Right cardiac atrium (tissue), 5 donors: Measurements from ENCODE around the gene HS6ST3. TPM values are rescaled to one million over a fixed set of nuclear protein-coding genes. Genes with fewer than 3 reads are reported as not detected.
A peak's percentile ranks its signal among the peaks of the same experiment; 100 is the strongest.

Experiments
- ATAC-seq, 2 donors: fragments of 200-7000 bp; cut with Tn5 transposase; one replicate each; pipeline versions ENCODE4 v1.8.0 to v1.9.1; 2020; ENCODE audit warnings: moderate library complexity in 2 of 2, mild to moderate bottlenecking in 1 of 2
- DNase-seq, 3 donors: peaks; one replicate each; pipeline ENCODE4 v3.0.0-alpha.2; 2020
- H3K27ac ChIP-seq: one replicate; pipeline ENCODE4 v1.5.1; 2013; ENCODE audit warnings: mild to moderate bottlenecking, low read length, control low read depth, moderate library complexity
- H3K27me3 ChIP-seq: one replicate; pipeline ENCODE4 v1.6.1; 2013; ENCODE audit not compliant: control insufficient read depth, insufficient read depth
- H3K4me1 ChIP-seq: one replicate; pipeline ENCODE4 v1.6.1; 2013; ENCODE audit warnings: low read length; ENCODE audit not compliant: control insufficient read depth, insufficient read depth
- H3K4me3 ChIP-seq: one replicate; pipeline ENCODE4 v1.5.1; 2013; ENCODE audit warnings: low read length, control low read depth
- H3K9me3 ChIP-seq: one replicate; pipeline ENCODE4 v1.6.1; 2013; ENCODE audit warnings: low read length; ENCODE audit not compliant: control insufficient read depth
- WGBS: extraction: QIAGEN DNeasy Blood & Tissue Kit; methylation state at CpG from one replicate; pipeline ENCODE4 v1.1.7; 2013; 5-methylcytosine and 5-hydroxymethylcytosine counted together
- intact Hi-C, 4 donors: fragments of 100-400 bp; cut with DNase I; formaldehyde crosslinking; loops; one replicate each; pipeline versions ENCODE4 v1.11.0 to v1.14.0; 2022 to 2023
- polyA plus RNA-seq: library from polyadenylated mRNA; stranded (reverse); fragments of 200-250 nt; gene quantifications from one replicate; pipeline ENCODE4 v1.2.3, GENCODE V29; 2013
- total RNA-seq, 4 donors: library from RNA; stranded (reverse); fragmentation: NEBNext Ultra II Directional; extraction: Animal tissue kit (Norgen Biotek cat#: 25700); gene quantifications; one replicate each; pipeline ENCODE4 v1.2.1, GENCODE V29; 2021
- donor health status: healthy with polysubstance abuse.
- donor health status: DM: no; HTN: yes; CAD: no.
- donor health status: DM: no; HTN: no; CAD: no.
- donor health status: DM: no; HTN: yes; CAD: no; lungs with severe emphysema.
- donor health status: DM: yes; HTN: yes; CAD: no.

The HS6ST3 gene
- total and polyA plus RNA-seq, 5 donors = 0.64 to 1.3 (median 0.79) TPM

DNA sequence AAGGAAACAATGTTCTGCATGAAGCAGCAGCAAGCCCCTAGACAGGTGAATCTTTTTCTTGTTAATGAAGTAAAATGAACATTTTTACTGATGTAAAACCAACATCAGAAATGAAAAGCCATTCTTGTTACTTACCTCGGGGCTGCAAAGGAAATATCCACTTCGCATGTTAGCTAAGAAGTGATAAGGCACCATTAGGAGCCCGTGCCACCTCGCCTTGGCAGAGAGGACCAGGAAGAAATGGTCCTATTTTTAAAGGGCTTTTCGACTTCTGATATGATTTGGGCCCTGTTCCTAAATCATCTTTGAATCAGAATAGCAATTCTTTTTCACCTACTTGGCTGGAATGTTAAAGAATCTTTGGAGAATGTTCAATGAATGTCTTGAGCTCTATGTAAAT lies 721.1 kb downstream of the HS6ST3 start:
- Histone ChIP-seq H3K27ac (no peak overlapping the region), H3K9me3 (no peaks in the 10 kb centered on the region), H3K4me1 (peaks cover 4% of the 10 kb centered on the region), H3K27me3 (no peaks in the 10 kb centered on the region), H3K4me3 (no peak overlapping the region)
- ATAC-seq (no peak), DNase-seq (no peak)
- WGBS = 50% methylated on average over 5 of the region's 5 CpGs
- intact Hi-C loops = loop anchor here in 1 of 4 donors (10.0 kb wide), 1 partner anchor 786 kb away; no protein-coding TSS in a partner anchor

DNA sequence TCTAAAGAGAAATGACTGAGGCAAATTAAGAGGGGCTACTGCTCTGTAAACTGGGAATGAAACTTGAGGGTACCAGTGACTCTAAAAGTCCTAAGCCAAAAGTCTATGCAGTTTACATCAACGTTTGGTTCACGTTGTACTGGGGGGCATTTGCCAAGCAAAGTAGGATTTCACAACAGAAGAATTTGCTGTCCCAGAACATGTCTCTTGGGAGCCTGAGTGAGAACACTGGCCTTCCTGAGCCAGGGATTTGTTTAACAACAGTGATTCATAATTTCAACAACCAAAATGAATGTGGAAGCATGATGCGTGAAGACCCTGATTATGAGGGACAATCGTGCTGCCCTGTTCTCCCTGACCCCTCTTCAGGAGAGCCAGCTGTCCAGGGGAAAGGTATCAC lies 726.4 kb downstream of the HS6ST3 start:
- peak; percentile 87 to 92 for ATAC-seq
- 51% methylated on average over 4 of the region's 4 CpGs for WGBS
- peak overlapping the region; percentile 70 for H3K27ac ChIP-seq
- no peak overlapping the region for H3K4me3 ChIP-seq
- intact Hi-C loops = loop anchor here in 2 of 4 donors (5.0 to 10.0 kb wide), 3 partner anchors 674 to 799 kb away; no protein-coding TSS in a partner anchor
- no peaks in the 10 kb centered on the region for H3K9me3 ChIP-seq
- H3K27me3 ChIP-seq = no peaks in the 10 kb centered on the region
- peak in 2 of 3 donors; percentile 33 to 73 for DNase-seq
- peaks cover 1% of the 10 kb centered on the region for H3K4me1 ChIP-seq

DNA sequence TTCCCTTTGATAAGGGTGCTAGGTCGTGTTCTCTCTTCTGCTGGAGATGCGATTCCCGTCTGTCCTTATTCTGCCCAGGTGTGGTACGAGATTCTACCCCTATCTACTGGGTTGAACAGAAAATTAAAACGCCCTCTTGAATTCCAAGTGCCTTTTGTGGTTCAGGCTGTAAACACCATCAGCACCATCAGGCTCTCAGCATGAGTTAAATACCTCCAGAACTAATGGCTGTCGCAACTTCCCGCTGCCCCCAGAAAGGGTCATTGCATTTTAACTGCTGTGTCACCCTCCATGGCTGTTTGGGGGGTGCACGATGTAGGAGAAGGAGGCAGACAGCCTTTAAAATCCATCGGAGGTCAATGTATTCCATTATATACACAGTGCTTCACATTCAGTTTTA lies 727.0 kb downstream of the HS6ST3 start:
- Histone ChIP-seq H3K4me3 (no peak overlapping the region), H3K9me3 (no peaks in the 10 kb centered on the region), H3K27me3 (no peaks in the 10 kb centered on the region), H3K4me1 (peaks cover 1% of the 10 kb centered on the region), H3K27ac (peak overlapping the region; percentile 3)
- DNase-seq (no peak), ATAC-seq (no peak)
- intact Hi-C loops = loop anchor here in 2 of 4 donors (5.0 to 10.0 kb wide), 3 partner anchors 675 to 800 kb away; no protein-coding TSS in a partner anchor
- WGBS = 71% methylated on average over 9 of the region's 9 CpGs

DNA sequence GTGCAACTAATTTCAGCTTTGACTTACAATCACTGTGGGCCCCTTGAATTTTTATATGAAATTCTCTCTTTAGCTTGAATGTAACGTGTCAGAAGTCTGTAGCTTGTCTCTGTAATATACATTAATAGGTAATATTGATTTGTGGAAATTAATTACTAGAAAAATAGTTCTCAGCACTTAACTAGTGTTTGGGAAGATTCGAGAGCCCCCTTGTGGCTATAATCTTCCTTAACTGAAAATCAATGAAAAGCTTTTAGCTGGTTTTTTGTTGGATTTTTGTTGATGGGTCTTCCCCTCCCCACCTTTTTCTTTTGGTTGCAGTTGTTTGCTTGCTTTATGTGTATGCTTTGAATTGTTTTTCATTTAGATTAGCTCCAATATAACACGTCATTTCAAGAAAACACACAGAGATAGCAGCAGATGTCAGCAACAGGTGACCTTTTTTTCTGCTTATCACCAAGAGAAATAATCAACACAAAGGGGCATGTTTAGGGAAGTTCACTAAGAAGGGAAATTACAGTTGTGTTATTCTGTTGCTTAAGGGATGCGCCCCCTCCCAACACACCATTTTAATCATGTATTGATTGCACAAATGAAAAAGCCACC lies 727.5 kb downstream of the HS6ST3 start:
- 17% methylated on average over 4 of the region's 4 CpGs for WGBS
- intact Hi-C loops = loop anchor here in 2 of 4 donors (5.0 to 10.0 kb wide), 3 partner anchors 675 to 800 kb away; no protein-coding TSS in a partner anchor
- DNase-seq (no peak), ATAC-seq (no peak)
- peaks cover 1% of the 10 kb centered on the region for H3K4me1 ChIP-seq
- no peaks in the 10 kb centered on the region for H3K9me3 ChIP-seq
- H3K4me3 ChIP-seq = no peak overlapping the region
- no peaks in the 10 kb centered on the region for H3K27me3 ChIP-seq
- H3K27ac ChIP-seq = no peak overlapping the region

DNA sequence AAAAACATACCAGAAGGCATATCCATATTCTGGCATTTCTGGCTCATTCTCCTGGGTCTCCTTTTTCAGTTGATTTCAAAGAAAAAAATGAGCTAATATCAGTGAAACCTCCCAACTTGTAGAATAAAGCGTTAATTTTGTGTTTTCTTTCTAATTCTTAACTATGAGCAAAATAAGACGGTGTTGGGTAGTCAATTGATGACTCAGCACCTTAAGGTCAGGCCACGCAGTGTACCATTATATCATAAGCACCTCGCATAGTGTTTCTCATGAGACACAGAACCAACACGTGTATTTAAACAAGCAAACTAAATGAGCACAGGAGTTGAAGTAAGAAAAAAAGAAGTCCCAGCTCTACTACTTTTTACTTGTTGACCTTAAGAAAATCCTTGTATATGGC lies 729.5 kb downstream of the HS6ST3 start:
- intact Hi-C loops = loop anchor here in 2 of 4 donors (5.0 to 10.0 kb wide), 3 partner anchors 677 to 802 kb away; no protein-coding TSS in a partner anchor
- Histone ChIP-seq H3K4me3 (no peak overlapping the region), H3K4me1 (peaks cover 1% of the 10 kb centered on the region), H3K9me3 (no peaks in the 10 kb centered on the region), H3K27me3 (no peaks in the 10 kb centered on the region), H3K27ac (no peak overlapping the region)
- DNase-seq (no peak), ATAC-seq (no peak)
- 90% methylated on average over 5 of the region's 5 CpGs for WGBS

DNA sequence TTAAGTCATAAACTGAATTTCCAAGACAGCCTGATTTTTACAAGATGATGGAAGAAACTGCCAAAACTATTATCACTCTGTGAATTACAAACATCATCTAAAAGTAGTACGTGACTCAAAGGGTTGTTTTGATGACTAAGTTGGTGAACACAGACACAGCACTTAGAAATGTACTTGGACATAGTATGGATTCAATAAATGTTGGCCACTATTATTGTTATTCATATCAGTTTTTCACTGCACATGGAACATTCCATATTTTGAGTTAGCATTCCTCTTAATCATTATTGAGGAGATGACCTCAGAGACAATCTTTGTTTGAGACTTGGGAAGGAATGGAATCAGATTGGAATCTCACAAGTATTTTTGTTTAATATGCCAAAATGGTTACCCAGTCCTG lies 731.5 kb downstream of the HS6ST3 start:
- intact Hi-C loops = no loop called here
- H3K4me1 ChIP-seq = no peaks in the 10 kb centered on the region
- H3K4me3 ChIP-seq = no peak overlapping the region
- no peak overlapping the region for H3K27ac ChIP-seq
- H3K9me3 ChIP-seq = no peaks in the 10 kb centered on the region
- no peak for ATAC-seq
- H3K27me3 ChIP-seq = no peaks in the 10 kb centered on the region
- DNase-seq = no peak
- WGBS = 62% methylated on average over 1 of the region's 1 CpG

DNA sequence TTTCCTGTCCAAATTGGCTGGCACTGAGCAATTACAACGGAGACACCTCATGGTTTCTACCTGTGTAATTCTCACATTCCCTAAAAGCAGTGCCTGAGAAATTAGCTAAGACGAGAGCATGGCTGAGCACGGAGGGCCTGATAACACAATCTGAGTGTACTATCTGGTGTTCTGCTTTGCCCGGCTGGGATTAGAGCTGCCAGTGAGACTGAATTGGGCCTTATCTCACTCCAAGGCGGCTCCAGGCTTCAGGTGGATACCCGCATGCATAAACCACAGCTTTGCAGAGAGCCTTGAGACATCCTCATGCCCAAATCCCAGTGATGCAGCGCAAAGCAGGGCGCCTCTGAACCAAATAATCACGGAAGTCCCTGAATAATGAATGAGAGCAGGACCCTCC lies 732.1 kb downstream of the HS6ST3 start:
- Histone ChIP-seq H3K4me3 (no peak overlapping the region), H3K9me3 (no peaks in the 10 kb centered on the region), H3K4me1 (no peaks in the 10 kb centered on the region), H3K27ac (no peak overlapping the region), H3K27me3 (no peaks in the 10 kb centered on the region)
- ATAC-seq (no peak), DNase-seq (no peak)
- intact Hi-C loops = no loop called here
- WGBS = 66% methylated on average over 9 of the region's 9 CpGs

DNA sequence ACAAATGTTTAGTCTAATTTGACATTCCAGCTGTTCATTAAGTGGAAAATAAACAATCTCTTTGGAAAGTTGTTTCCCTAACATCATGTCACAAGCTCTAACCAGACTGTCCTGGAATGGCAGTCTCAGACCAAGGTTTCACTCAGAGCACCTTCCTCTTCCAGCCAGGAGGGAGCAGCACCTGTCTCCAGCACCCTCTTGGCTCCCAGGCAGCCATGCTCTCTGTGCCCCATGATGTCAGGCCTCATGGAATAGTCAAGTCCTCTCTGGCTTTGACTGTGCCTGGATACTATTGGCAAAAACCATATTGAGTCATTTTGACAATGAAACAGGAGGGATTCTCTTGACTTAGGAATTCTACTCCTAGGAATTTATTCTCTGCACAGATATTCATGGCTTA lies 733.0 kb downstream of the HS6ST3 start:
- Histone ChIP-seq H3K4me3 (no peak overlapping the region), H3K27me3 (no peaks in the 10 kb centered on the region), H3K27ac (no peak overlapping the region), H3K4me1 (no peaks in the 10 kb centered on the region), H3K9me3 (no peaks in the 10 kb centered on the region)
- intact Hi-C loops = no loop called here
- ATAC-seq (peak; percentile 26 to 41), DNase-seq (no peak)

DNA sequence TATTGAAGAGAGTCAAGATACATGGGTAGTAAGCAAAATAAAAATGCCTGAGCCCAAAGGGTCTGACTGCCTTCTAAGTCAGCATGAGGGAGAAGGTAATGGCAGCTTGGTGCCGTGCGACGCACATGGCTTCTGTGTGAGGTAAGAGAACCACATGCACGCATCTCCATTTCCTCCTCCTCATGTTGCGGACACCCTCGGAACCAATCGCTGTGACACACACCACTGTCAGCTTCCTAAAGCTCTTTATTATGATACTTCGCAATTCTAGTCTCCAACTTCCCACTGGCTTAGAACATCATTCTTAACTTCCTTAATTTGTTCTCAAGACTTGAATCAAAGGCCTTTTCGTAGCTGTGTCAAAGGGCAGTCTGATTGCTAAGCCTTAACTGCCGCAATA lies 734.2 kb downstream of the HS6ST3 start:
- H3K4me3 ChIP-seq = no peak overlapping the region
- 80% methylated on average over 10 of the region's 10 CpGs for WGBS
- no peaks in the 10 kb centered on the region for H3K9me3 ChIP-seq
- DNase-seq = no peak
- H3K27me3 ChIP-seq = no peaks in the 10 kb centered on the region
- no peaks in the 10 kb centered on the region for H3K4me1 ChIP-seq
- intact Hi-C loops = no loop called here
- no peak for ATAC-seq
- H3K27ac ChIP-seq = no peak overlapping the region

DNA sequence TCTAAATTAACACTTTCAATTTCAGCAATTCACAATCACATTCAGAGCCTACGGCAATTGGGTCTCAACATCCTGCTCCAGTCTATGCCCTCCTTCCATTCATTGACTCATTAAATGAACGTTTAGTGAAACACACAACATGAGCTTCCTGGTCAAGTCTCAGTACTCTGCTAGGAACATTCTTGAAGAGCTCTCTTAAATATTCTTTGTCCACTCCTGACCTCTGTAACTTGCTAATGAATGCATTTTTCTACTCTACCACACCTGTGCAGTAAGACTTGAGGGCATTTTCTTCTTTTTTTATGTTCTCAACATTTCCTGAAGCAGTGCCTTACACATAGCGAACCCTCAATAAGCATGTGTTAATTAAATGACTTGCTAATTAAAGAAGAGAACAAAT lies 735.7 kb downstream of the HS6ST3 start:
- no peaks in the 10 kb centered on the region for H3K9me3 ChIP-seq
- H3K4me1 ChIP-seq = no peaks in the 10 kb centered on the region
- no peak overlapping the region for H3K27ac ChIP-seq
- ATAC-seq = no peak
- no peak for DNase-seq
- no peaks in the 10 kb centered on the region for H3K27me3 ChIP-seq
- 80% methylated on average over 3 of the region's 3 CpGs for WGBS
- intact Hi-C loops = no loop called here
- H3K4me3 ChIP-seq = no peak overlapping the region

DNA sequence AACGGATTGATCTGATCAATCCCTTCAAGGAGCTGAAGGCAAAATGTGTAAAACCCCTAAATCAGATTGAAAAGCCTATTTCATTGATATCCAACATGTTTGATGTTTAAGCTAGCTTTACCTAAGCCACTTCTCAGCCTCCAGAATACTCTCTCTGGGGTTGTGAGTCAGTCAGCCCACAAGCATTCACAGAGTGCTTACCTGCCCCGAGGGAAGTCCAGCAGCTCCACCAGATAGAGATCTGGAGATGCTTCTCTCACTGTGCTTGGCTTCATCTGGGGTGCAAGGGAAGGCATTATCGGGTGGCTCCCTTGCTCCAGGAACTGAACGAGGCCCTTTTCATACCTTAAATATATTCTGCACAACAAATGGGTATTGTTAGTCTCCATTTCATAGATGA lies 744.7 kb downstream of the HS6ST3 start:
- Histone ChIP-seq H3K27ac (no peak overlapping the region), H3K9me3 (no peaks in the 10 kb centered on the region), H3K4me3 (no peak overlapping the region), H3K4me1 (no peaks in the 10 kb centered on the region), H3K27me3 (no peaks in the 10 kb centered on the region)
- no peak for DNase-seq
- ATAC-seq = no peak
- WGBS = 82% methylated on average over 4 of the region's 4 CpGs
- intact Hi-C loops = no loop called here

DNA sequence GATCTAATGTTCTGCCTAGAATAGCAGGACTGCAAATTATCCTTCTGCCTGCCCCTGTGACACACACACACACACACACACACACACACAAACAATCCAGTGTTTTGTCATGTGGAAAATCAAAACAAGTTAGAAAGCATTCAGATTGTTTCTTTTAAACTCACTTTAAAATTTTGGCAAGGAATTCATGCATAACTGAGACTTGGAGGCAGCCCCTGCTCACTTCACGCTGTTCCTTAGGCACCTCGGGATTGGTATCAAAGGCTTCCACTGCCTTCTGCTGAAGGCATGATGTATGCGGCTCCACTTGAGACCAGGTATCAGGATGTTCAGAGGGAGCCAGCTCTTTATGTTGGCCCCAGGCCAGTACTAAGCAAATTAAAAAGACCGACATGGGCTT lies 745.6 kb downstream of the HS6ST3 start:
- H3K27ac ChIP-seq = no peak overlapping the region
- ATAC-seq = no peak
- WGBS = 44% methylated on average over 4 of the region's 4 CpGs
- H3K4me3 ChIP-seq = no peak overlapping the region
- intact Hi-C loops = no loop called here
- H3K27me3 ChIP-seq = no peaks in the 10 kb centered on the region
- H3K9me3 ChIP-seq = no peaks in the 10 kb centered on the region
- no peaks in the 10 kb centered on the region for H3K4me1 ChIP-seq
- DNase-seq = no peak
